K562 (cell line): ENCODE measurements around the gene SRSF9. TPM values are rescaled to one million over a fixed set of nuclear protein-coding genes. Genes with fewer than 3 reads are reported as not detected.
A peak's percentile ranks its signal among the peaks of the same experiment; 100 is the strongest.

Source experiments
- ATAC-seq: fragments of 200-7000 bp; cut with Tn5 transposase; 3 replicates; pipeline ENCODE4 v1.9.1; 2020; ENCODE audit warnings: moderate library complexity
- BruUV-seq: library from RNA; stranded (reverse); fragments of 400-500 nt; replicated peaks from 2 replicates; lab custom pipeline; 2021; lab: Mats Ljungman, UMichigan
- CTCF ChIA-PET: fragments of 300-600 bp; formaldehyde crosslinking; extraction: SDS; loops from one replicate; lab custom pipeline; 2021; ENCODE audit warnings: low intra/inter-chr PET ratio; lab: Yijun Ruan, JAX
- POLR2A ChIA-PET: fragments of 300-600, 350-650 bp; sonication (Branson Sonifier 250); formaldehyde crosslinking; extraction: SDS; loops from one replicate; lab custom pipeline; 2021; ENCODE audit warnings: antibody characterized with exemption, inconsistent platforms; lab: Yijun Ruan, JAX
- DNase-seq, 4 experiments: peaks; one replicate each; pipeline versions ENCODE4 v3.0.0 to v3.0.0-alpha.2; 2011 to 2018; ENCODE audit warnings: low spot score in 3 of 4, mixed read lengths in 3 of 4; ENCODE audit errors: extremely low read depth in 1 of 4
- FAIRE-seq: peaks from 2 replicates; lab custom pipeline; 2011; peaks lifted over from hg19 to GRCh38; lab: Jason Lieb, UNC
- H2AFZ ChIP-seq: 2 replicates; pipeline ENCODE4 v1.6.0; 2011; ENCODE audit warnings: low read depth, low read length, control low read depth, inconsistent platforms
- H3K27ac ChIP-seq: fragments of 200-600 bp; 3 replicates; pipeline ENCODE4 v1.8.0; 2011; ENCODE audit warnings: low read depth, mild to moderate bottlenecking, control low read depth, inconsistent platforms, low read length, moderate library complexity, mixed read lengths; ENCODE audit errors: extremely low read depth
- H3K27me3 ChIP-seq, 2 experiments: fragments of 300-600 bp in 1 of 2; 2 replicates in 1 of 2; 3 replicates in 1 of 2; pipeline versions ENCODE4 v1.6.0 to v1.8.0; 2011; ENCODE audit warnings: inconsistent platforms in 2 of 2, low read length in 2 of 2, mild to moderate bottlenecking in 1 of 2, mixed read lengths in 1 of 2, moderate library complexity in 1 of 2; ENCODE audit not compliant: control insufficient read depth in 2 of 2, insufficient read depth in 2 of 2
- H3K36me3 ChIP-seq: fragments of 300-600 bp; 3 replicates; pipeline ENCODE4 v1.8.0; 2011; ENCODE audit warnings: mild to moderate bottlenecking, low read length, inconsistent platforms; ENCODE audit not compliant: control insufficient read depth, insufficient read depth
- H3K4me1 ChIP-seq, 2 experiments: fragments of 200-600 bp in 1 of 2; replicated peaks in 1 of 2; 2 replicates in 1 of 2; 3 replicates in 1 of 2; pipeline versions ENCODE4 v1.5.1 to v1.8.0; 2011; ENCODE audit warnings: inconsistent platforms in 2 of 2, low read length in 2 of 2, mild to moderate bottlenecking in 1 of 2, mixed read lengths in 1 of 2, moderate library complexity in 1 of 2; ENCODE audit not compliant: control insufficient read depth in 2 of 2, insufficient read depth in 2 of 2
- H3K4me2 ChIP-seq: 2 replicates; pipeline ENCODE4 v1.6.1; 2011; ENCODE audit warnings: low read length, control low read depth, inconsistent platforms, mixed read lengths; ENCODE audit not compliant: insufficient read depth
- H3K4me3 ChIP-seq: fragments of 200-600 bp; sonication (generic), shearing (Covaris generic); 2 replicates; pipeline ENCODE4 v1.5.1; 2016; ENCODE audit warnings: control low read depth, inconsistent platforms
- H3K79me2 ChIP-seq: fragments of 200-600 bp; 3 replicates; pipeline ENCODE4 v1.8.0; 2011; ENCODE audit warnings: low read length, inconsistent platforms; ENCODE audit not compliant: control insufficient read depth, insufficient read depth
- H3K9ac ChIP-seq, 2 experiments: 2 replicates each; pipeline versions ENCODE4 v1.6.0 to v1.6.1; 2011; ENCODE audit warnings: low read depth in 2 of 2, low read length in 2 of 2, control low read depth in 1 of 2, inconsistent platforms in 1 of 2, mild to moderate bottlenecking in 1 of 2, mixed read lengths in 1 of 2; ENCODE audit not compliant: insufficient read depth in 1 of 2
- H3K9me1 ChIP-seq: one replicate; pipeline ENCODE4 v1.6.0; 2011; ENCODE audit warnings: inconsistent platforms, mild to moderate bottlenecking, low read length, moderate library complexity; ENCODE audit not compliant: control insufficient read depth, insufficient read depth
- H3K9me3 ChIP-seq: replicated peaks from 2 replicates; pipeline ENCODE4 v1.5.1; 2011; ENCODE audit warnings: low read depth, low read length, inconsistent platforms; ENCODE audit not compliant: control insufficient read depth, insufficient read depth
- H4K20me1 ChIP-seq: replicated peaks from 2 replicates; pipeline ENCODE4 v1.6.1; 2011; ENCODE audit warnings: low read length, inconsistent platforms, mixed read lengths; ENCODE audit not compliant: control insufficient read depth, insufficient read depth
- ETS2 ChIP-seq: IDR thresholded peaks from 2 replicates; pipeline ENCODE4 v1.6.1; 2016; ENCODE audit warnings: borderline replicate concordance, missing genetic modification characterization, mild to moderate bottlenecking, moderate library complexity, missing compliant biosample characterization; ENCODE audit not compliant: poor library complexity, severe bottlenecking
- ETV5 ChIP-seq: sonication (generic); formaldehyde crosslinking; IDR thresholded peaks from 2 replicates; pipeline ENCODE4 v1.4.0; 2020; ENCODE audit warnings: low read depth, mild to moderate bottlenecking, missing genetic modification reagents
- GABPA ChIP-seq: fragments of 200-800 bp; sonication (Bioruptor generic); conservative IDR thresholded peaks from 2 replicates; pipeline ENCODE4 v1.6.1; 2016; ENCODE audit warnings: low read depth, missing genetic modification characterization, missing compliant biosample characterization
- SRF ChIP-seq, 2 experiments: fragments of 250-450, 450-650 bp in 1 of 2; sonication (Bioruptor Pico) in 1 of 2; sonication (generic) in 1 of 2; formaldehyde crosslinking; IDR thresholded peaks; 2 replicates each; pipeline versions ENCODE4 v1.5.0 to v1.5.1; 2020 to 2022; ENCODE audit warnings: mild to moderate bottlenecking in 1 of 2, missing genetic modification reagents in 1 of 2
- SRSF1 ChIP-seq: fragments of 200-400 bp; formaldehyde crosslinking; IDR thresholded peaks from 2 replicates; pipeline ENCODE4 v1.6.1; 2017; ENCODE audit warnings: mild to moderate bottlenecking, low read depth, low read length, moderate library complexity
- ZFX ChIP-seq: sonication (generic); formaldehyde crosslinking; IDR thresholded peaks from 2 replicates; pipeline ENCODE4 v1.8.0; 2022; ENCODE audit warnings: mild to moderate bottlenecking, missing genetic modification reagents, moderate library complexity
- ZNF175 ChIP-seq: fragments of 200-800 bp; sonication (Bioruptor generic); IDR thresholded peaks from 2 replicates; pipeline ENCODE4 v1.6.1; 2016; ENCODE audit warnings: low read depth, mild to moderate bottlenecking, missing genetic modification characterization, missing compliant biosample characterization
- ZNF696 ChIP-seq: fragments of 250-450 bp; sonication (Bioruptor Pico); conservative IDR thresholded peaks from 2 replicates; pipeline ENCODE4 v1.4.0; 2020; ENCODE audit warnings: mild to moderate bottlenecking, moderate library complexity
- WGBS: fragments of 100-300 bp; shearing (Covaris generic); methylation state at CpG from one replicate; pipeline ENCODE4 v1.1.6; 2016; ENCODE audit warnings: low coverage, mixed read lengths; ENCODE audit not compliant: insufficient coverage; ENCODE audit errors: missing lambda C conversion rate; 5-methylcytosine and 5-hydroxymethylcytosine counted together
- in situ Hi-C: fragments of 300-500 bp; cut with MboI; formaldehyde crosslinking; loops from 4 replicates; pipeline ENCODE4 v1.15.0; 2018; ENCODE audit warnings: inconsistent platforms, mixed read lengths
- intact Hi-C: fragments of 100-400 bp; cut with micrococcal nuclease; formaldehyde crosslinking; loops from 2 replicates; pipeline ENCODE4 v1.14.2; 2022
- polyA plus RNA-seq, 8 experiments: library from polyadenylated mRNA; depleted of rRNA in 4 of 8; stranded (reverse) in 5 of 8; unstranded in 3 of 8; fragments of >200 nt; fragmentation: Nextera tagmentation in 2 of 8; fragmentation: Illumina TruSeq in 1 of 8; extraction: Ambion mirVana in 2 of 8; extraction: Trizol in 1 of 8; gene quantifications; 2 replicates each; pipeline versions ENCODE4 v1.2.1 to v1.2.3, GENCODE V29; 2011 to 2014; ENCODE audit warnings: inconsistent platforms in 1 of 8, missing spikeins in 1 of 8
- total RNA-seq, 7 experiments: library from RNA; depleted of rRNA in 6 of 7; stranded (reverse); fragments of >200 nt in 6 of 7; fragmentation: Illumina TruSeq in 2 of 7; extraction: Trizol in 2 of 7; gene quantifications; 2 replicates each; pipeline versions ENCODE4 v1.2.1 to v1.2.3, GENCODE V29; 2011 to 2021; ENCODE audit warnings: low replicate concordance in 1 of 7
- TF ChIP-seq, protein P1 (sequence below): fragments of 250-450 bp; sonication (Bioruptor Pico); IDR thresholded peaks from 2 replicates; pipeline ENCODE4 v1.4.0; 2020; ENCODE audit warnings: borderline replicate concordance
- TF ChIP-seq, protein P2 (sequence below): IDR thresholded peaks from 2 replicates; pipeline ENCODE4 v1.6.1; 2011; ENCODE audit warnings: borderline replicate concordance, low read depth, mild to moderate bottlenecking, moderate library complexity, low read length; ENCODE audit not compliant: insufficient read depth, poor library complexity, severe bottlenecking

The SRSF9 gene
- total and polyA plus RNA-seq, 9 of the 15 experiments (the other 6 are each of a cell fraction or from before 2014, with no cell fraction given): 40.3 to 291 (median 230) TPM

DNA sequence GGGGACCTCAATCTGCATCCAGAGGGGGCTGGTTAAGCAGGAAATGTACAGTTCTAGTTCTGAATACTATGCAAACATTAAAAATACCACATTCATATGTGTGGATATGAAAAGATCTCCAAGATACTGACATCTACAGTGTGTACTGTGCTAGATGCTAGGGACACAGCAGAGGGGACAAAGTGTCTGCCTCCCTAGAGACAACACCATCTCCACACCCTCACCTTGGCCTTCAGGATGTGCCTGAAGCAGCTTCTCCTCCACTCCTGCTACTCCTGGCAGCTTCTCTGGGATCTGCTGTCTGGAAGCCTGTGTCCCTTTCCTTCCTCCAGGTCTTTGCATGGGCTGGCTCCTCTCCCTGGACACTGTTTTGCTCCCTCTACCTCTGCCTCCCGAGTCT lies 10.7 kb upstream of the SRSF9 start:
- in situ Hi-C loops (no loop called here), intact Hi-C loops (no loop called here)
- Histone ChIP-seq H3K27ac (peak overlapping the region; percentile 66), H3K9ac (peak overlapping the region in 1 of 2 experiments; percentile 72; a peak in 1 of 4 replicates), H2AFZ (peak overlapping the region; percentile 61; the same call in 1 of the 2 replicates), H3K4me3 (no peak overlapping the region)
- DNase-seq (no peak), FAIRE-seq (no peak)
- BruUV-seq: no TSS peak
- 0% methylated on average over 1 of the region's 1 CpG for WGBS
- TF ChIP-seq ETV5 (CRISPR knock-in tag): 0 out of 2 replicates have a peak, but pooled peaks have one; percentile 19
- peak in 1 of 2 experiments; percentile 55; a peak in 1 of 4 replicates for TF ChIP-seq SRF (CRISPR knock-in tag; IDR thresholded peaks at IDR 0.05)
- TF ChIP-seq ZNF175 (CRISPR knock-in tag): no peak
- TF ChIP-seq, all 486 proteins: peak for 2
- H3K36me3 ChIP-seq: peaks cover 13% of the 10 kb centered on the region; the same call in 2 of the 3 replicates
- no peaks in the 10 kb centered on the region; a peak in 1 of 5 replicates for H3K27me3 ChIP-seq
- no peaks in the 10 kb centered on the region for H3K9me3 ChIP-seq
- H3K4me1 ChIP-seq: peaks cover 23 to 34% of the 10 kb centered on the region in 2 experiments
- peak overlapping the region; percentile 46; the same call in 1 of the 2 replicates for H3K4me2 ChIP-seq
- H3K9me1 ChIP-seq: peaks cover 5% of the 10 kb centered on the region
- peaks cover 21% of the 10 kb centered on the region for H3K79me2 ChIP-seq
- ChIA-PET POLR2A (interaction anchor here (0.5 to 1.6 kb wide), 6 partner anchors 10 to 188 kb away, joined by 3 to 5 read pairs (median 4); partner anchors contain the start of genes GATC, SRSF9 and TRIAP1), CTCF (no interaction called here)
- ATAC-seq: peak; percentile 65
- H4K20me1 ChIP-seq: no peaks in the 10 kb centered on the region

DNA sequence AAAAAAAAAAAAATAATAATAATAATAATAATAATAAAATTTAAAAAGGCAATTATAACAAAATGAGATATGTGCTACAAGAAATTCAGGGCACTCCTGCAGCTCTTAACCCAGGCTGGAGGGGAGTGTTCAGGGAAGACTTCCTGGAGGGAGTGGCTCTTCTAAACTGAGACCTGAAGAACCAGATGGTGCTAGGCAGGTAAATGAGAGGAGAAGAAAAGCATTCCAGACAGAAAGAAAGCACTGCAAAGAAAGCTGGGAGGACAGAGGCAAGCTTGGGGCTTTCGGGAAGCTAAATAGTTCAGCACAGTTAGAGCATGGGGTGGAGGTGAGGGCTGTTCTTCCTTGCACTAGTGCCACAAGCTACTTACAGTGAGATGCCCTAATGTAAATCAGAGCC lies 9.9 kb upstream of the SRSF9 start:
- POLR2A ChIA-PET: interaction anchor here (0.9 to 1.6 kb wide), 5 partner anchors 9 to 17 kb away, joined by 3 to 5 read pairs (median 3); partner anchors contain the start of gene SRSF9
- DNase-seq (no peak), ATAC-seq (peak; percentile 13; the same call in 2 of the 3 replicates), FAIRE-seq (peak; percentile 42)
- peaks cover 27% of the 10 kb centered on the region for H3K79me2 ChIP-seq
- no peaks in the 10 kb centered on the region for H3K9me3 ChIP-seq
- in situ Hi-C loops (no loop called here), intact Hi-C loops (no loop called here)
- H4K20me1 ChIP-seq: no peaks in the 10 kb centered on the region
- peaks cover 5% of the 10 kb centered on the region for H3K9me1 ChIP-seq
- peaks cover 20 to 41% of the 10 kb centered on the region in 2 experiments for H3K4me1 ChIP-seq
- CTCF ChIA-PET: no interaction called here
- 71% methylated on average over 1 of the region's 1 CpG for WGBS
- no peak overlapping the region for H3K4me3 ChIP-seq
- no TSS peak for BruUV-seq
- H3K4me2 ChIP-seq: no peak overlapping the region
- 0 out of 4 replicates have a peak overlapping the region, but pooled peaks of 1 of the 2 experiments have one; percentile 28 for H3K9ac ChIP-seq
- peaks cover 13% of the 10 kb centered on the region; the same call in 2 of the 3 replicates for H3K36me3 ChIP-seq
- no peak overlapping the region for H2AFZ ChIP-seq
- 0 out of 3 replicates have a peak overlapping the region, but pooled peaks have one; percentile 66 for H3K27ac ChIP-seq
- no peaks in the 10 kb centered on the region; a peak in 1 of 5 replicates for H3K27me3 ChIP-seq
- TF ChIP-seq SRSF1 (no peak), ZFX (CRISPR knock-in tag) (no peak), GABPA (tag) (no peak), ZNF696 (CRISPR knock-in tag) (no peak), ETS2 (tag) (no peak)
- TF ChIP-seq, protein P1, sequence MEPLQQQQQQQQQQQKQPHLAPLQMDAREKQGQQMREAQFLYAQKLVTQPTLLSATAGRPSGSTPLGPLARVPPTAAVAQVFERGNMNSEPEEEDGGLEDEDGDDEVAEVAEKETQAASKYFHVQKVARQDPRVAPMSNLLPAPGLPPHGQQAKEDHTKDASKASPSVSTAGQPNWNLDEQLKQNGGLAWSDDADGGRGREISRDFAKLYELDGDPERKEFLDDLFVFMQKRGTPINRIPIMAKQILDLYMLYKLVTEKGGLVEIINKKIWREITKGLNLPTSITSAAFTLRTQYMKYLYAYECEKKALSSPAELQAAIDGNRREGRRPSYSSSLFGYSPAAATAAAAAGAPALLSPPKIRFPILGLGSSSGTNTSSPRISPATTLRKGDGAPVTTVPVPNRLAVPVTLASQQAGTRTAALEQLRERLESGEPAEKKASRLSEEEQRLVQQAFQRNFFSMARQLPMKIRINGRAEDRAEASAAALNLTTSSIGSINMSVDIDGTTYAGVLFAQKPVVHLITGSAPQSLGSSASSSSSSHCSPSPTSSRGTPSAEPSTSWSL (CRISPR knock-in tag): no peak
- TF ChIP-seq, protein P2, sequence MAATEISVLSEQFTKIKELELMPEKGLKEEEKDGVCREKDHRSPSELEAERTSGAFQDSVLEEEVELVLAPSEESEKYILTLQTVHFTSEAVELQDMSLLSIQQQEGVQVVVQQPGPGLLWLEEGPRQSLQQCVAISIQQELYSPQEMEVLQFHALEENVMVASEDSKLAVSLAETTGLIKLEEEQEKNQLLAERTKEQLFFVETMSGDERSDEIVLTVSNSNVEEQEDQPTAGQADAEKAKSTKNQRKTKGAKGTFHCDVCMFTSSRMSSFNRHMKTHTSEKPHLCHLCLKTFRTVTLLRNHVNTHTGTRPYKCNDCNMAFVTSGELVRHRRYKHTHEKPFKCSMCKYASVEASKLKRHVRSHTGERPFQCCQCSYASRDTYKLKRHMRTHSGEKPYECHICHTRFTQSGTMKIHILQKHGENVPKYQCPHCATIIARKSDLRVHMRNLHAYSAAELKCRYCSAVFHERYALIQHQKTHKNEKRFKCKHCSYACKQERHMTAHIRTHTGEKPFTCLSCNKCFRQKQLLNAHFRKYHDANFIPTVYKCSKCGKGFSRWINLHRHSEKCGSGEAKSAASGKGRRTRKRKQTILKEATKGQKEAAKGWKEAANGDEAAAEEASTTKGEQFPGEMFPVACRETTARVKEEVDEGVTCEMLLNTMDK: no peak
